ENCODE results near the gene MUC6. TPM values are rescaled to one million over a fixed set of nuclear protein-coding genes. Genes with fewer than 3 reads are reported as not detected.
"Not testable (repeated sequence)": the region's sequence is repeated elsewhere in the genome, so short reads cannot be mapped to it uniquely, and the experiment has no call there.

Gene MUC6
- total RNA-seq, 1 experiment from 2014 or later, result not detected

DNA sequence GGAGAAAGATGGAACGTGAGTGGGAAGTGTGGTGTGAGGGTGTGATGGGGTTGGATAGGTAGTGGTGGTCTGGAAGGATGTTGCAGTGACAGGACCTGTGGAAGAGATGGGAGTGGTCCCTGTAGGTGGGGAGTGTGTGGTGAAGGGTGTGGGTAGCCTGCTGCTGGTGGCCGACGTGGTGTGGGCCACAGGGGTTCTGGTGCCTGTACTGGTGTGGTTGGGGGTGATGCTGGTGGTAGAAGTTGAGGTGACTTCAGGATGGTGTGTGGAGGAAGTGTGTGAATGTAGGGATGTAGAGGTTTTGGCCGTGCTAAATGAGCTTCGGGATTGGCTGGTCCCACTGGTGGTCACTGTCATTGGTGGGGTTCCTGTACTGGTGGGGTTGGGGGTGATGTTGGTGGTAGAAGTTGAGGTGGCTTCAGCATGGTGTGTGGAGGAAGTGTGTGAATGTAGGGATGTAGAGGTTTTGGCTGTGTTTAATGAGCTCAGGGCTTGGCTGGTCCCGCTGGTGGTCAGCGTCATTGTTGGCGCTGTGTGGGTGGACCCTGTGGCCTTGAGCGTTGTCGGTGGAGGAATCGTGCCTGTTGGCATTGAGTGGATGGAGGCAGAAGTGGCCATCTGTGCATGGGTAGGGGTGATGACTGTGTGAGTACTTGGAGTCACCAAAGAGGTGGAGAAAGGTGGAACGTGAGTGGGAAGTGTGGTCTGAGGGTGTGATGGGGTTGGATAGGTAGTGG is 19.1 kb downstream of the MUC6 start:
- Histone ChIP-seq H3K14ac (ENCODE audit: insufficient read depth, low read length) (no peak overlapping the region), H3K23me2 (ENCODE audit: insufficient read length, low read depth, low read length, poor library complexity, severe bottlenecking) (no peaks in the 10 kb centered on the region), H3K79me2 (ENCODE audit: insufficient read depth, low read length) (no peaks in the 10 kb centered on the region), H3K27me3 (ENCODE audit: insufficient read depth, low read length) (no peaks in the 10 kb centered on the region), H3K4me1 (ENCODE audit: insufficient read depth, low read length) (no peaks in the 10 kb centered on the region), H2BK5ac (ENCODE audit: insufficient read length, low read length) (no peak overlapping the region), H2AFZ (ENCODE audit: low read length) (no peak overlapping the region), H3K9ac (ENCODE audit: extremely low read depth, insufficient read length, low read length) (no peak overlapping the region), H3K56ac (ENCODE audit: insufficient read length, low read depth, low read length) (no peak overlapping the region), H3K79me1 (ENCODE audit: insufficient read depth, low read depth, low read length, poor library complexity, severe bottlenecking) (no peaks in the 10 kb centered on the region), H2BK120ac (ENCODE audit: low read depth, low read length, poor library complexity, severe bottlenecking) (no peak overlapping the region), H3K4me2 (ENCODE audit: insufficient read depth, insufficient read length, low read length) (no peak overlapping the region), H4K8ac (replicated peaks; ENCODE audit: insufficient read length, low read depth, low read length) (no peak overlapping the region), H2BK15ac (ENCODE audit: low read depth, low read length) (no peak overlapping the region), H2BK12ac (ENCODE audit: insufficient read length, low read depth, low read length) (no peak overlapping the region), H3K18ac (ENCODE audit: insufficient read length, low read depth, low read length) (no peak overlapping the region), H2AK5ac (ENCODE audit: insufficient read length, low read length) (no peak overlapping the region), H3K27ac (ENCODE audit: insufficient read length, low read depth, low read length) (no peak overlapping the region), H3K23ac (ENCODE audit: insufficient read length, low read depth, low read length) (no peak overlapping the region), H2BK20ac (ENCODE audit: low read depth, low read length, poor library complexity, severe bottlenecking) (no peak overlapping the region), H4K20me1 (ENCODE audit: control insufficient read depth, insufficient read depth, insufficient read length) (peaks cover 2% of the 10 kb centered on the region), H4K5ac (ENCODE audit: insufficient read length, low read depth, low read length) (no peak overlapping the region), H3K9me3 (ENCODE audit: control insufficient read depth, low read depth, low read length) (peaks cover 6% of the 10 kb centered on the region), H3T11ph (ENCODE audit: low read length) (no peak overlapping the region), H4K91ac (ENCODE audit: insufficient read length, low read depth, low read length) (no peak overlapping the region), H3K4ac (ENCODE audit: low read depth, low read length) (no peak overlapping the region)
- H3K27ac Mint-ChIP-seq, result no peak overlapping the region
- peaks cover 14% of the 10 kb centered on the region for H3K27me3 Mint-ChIP-seq (ENCODE audit: low read depth)
- peaks cover 19 to 25% of the 10 kb centered on the region in 2 experiments for H3K9me3 Mint-ChIP-seq
- TF ChIP-seq, protein P1, sequence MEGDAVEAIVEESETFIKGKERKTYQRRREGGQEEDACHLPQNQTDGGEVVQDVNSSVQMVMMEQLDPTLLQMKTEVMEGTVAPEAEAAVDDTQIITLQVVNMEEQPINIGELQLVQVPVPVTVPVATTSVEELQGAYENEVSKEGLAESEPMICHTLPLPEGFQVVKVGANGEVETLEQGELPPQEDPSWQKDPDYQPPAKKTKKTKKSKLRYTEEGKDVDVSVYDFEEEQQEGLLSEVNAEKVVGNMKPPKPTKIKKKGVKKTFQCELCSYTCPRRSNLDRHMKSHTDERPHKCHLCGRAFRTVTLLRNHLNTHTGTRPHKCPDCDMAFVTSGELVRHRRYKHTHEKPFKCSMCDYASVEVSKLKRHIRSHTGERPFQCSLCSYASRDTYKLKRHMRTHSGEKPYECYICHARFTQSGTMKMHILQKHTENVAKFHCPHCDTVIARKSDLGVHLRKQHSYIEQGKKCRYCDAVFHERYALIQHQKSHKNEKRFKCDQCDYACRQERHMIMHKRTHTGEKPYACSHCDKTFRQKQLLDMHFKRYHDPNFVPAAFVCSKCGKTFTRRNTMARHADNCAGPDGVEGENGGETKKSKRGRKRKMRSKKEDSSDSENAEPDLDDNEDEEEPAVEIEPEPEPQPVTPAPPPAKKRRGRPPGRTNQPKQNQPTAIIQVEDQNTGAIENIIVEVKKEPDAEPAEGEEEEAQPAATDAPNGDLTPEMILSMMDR (conservative IDR thresholded peaks at IDR 0.05), result no peak
- no peak for DNase-seq
- no peak overlapping the region; a peak in 1 of 5 replicates for H3K4me3 Mint-ChIP-seq
- H3K4me1 Mint-ChIP-seq, result peaks cover 3 to 8% of the 10 kb centered on the region in 2 experiments; a peak in 2 of 4 replicates
- 100% methylated on average over 1 of the region's 12 CpGs for WGBS (ENCODE audit: extremely low coverage, insufficient read length, low lambda C conversion rate)
- peaks cover 13 to 19% (median 15%) of the 10 kb centered on the region in 3 experiments; a peak in 6 of 7 replicates for H3K36me3 Mint-ChIP-seq (ENCODE audit: insufficient read depth in 1 of 3, low read depth in 3 of 3)

DNA sequence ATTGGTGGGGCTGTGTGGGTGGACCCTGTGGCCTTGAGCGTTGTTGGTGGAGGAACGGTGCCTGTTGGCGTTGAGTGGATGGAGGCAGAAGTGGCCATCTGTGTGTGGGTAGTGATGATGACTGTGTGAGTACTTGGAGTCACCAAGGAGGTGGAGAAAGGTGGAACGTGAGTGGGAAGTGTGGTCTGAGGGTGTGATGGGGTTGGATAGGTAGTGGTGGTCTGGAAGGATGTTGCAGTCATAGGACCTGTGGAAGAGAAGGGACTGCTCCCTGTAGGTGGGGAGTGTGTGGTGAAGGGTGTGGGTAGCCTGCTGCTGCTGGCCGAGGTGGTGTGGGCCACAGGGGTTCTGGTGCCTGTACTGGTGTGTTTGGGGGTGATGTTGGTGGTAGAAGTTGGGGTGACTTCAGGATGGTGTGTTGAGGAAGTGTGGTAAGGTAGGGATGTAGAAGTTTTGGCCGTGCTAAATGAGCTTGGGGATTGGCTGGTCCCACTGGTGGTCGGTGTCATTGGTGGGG is 19.9 kb downstream of the MUC6 start:
- H3K9ac ChIP-seq (ENCODE audit: extremely low read depth, insufficient read length, low read length); H3K4me1 Mint-ChIP-seq; H2BK120ac ChIP-seq (ENCODE audit: low read depth, low read length, poor library complexity, severe bottlenecking); H3K18ac ChIP-seq (ENCODE audit: insufficient read length, low read depth, low read length); H4K5ac ChIP-seq (ENCODE audit: insufficient read length, low read depth, low read length); H2AK5ac ChIP-seq (ENCODE audit: insufficient read length, low read length); H4K91ac ChIP-seq (ENCODE audit: insufficient read length, low read depth, low read length); H3K4me2 ChIP-seq (ENCODE audit: insufficient read depth, insufficient read length, low read length); H3T11ph ChIP-seq (ENCODE audit: low read length); H3K4ac ChIP-seq (ENCODE audit: low read depth, low read length); H2BK20ac ChIP-seq (ENCODE audit: low read depth, low read length, poor library complexity, severe bottlenecking); H3K79me1 ChIP-seq (ENCODE audit: insufficient read depth, low read depth, low read length, poor library complexity, severe bottlenecking); H3K4me1 ChIP-seq (ENCODE audit: insufficient read depth, low read length); H3K4me3 Mint-ChIP-seq; H3K27ac ChIP-seq (ENCODE audit: insufficient read length, low read depth, low read length); DNase-seq; H2BK5ac ChIP-seq (ENCODE audit: insufficient read length, low read length); H4K8ac ChIP-seq (replicated peaks; ENCODE audit: insufficient read length, low read depth, low read length); H3K14ac ChIP-seq (ENCODE audit: insufficient read depth, low read length); H3K23me2 ChIP-seq (ENCODE audit: insufficient read length, low read depth, low read length, poor library complexity, severe bottlenecking); H3K9me3 ChIP-seq (ENCODE audit: control insufficient read depth, low read depth, low read length); H2BK12ac ChIP-seq (ENCODE audit: insufficient read length, low read depth, low read length); H3K27ac Mint-ChIP-seq; H2BK15ac ChIP-seq (ENCODE audit: low read depth, low read length); H3K56ac ChIP-seq (ENCODE audit: insufficient read length, low read depth, low read length); H2AFZ ChIP-seq (ENCODE audit: low read length); H4K20me1 ChIP-seq (ENCODE audit: control insufficient read depth, insufficient read depth, insufficient read length); H3K79me2 ChIP-seq (ENCODE audit: insufficient read depth, low read length); H3K27me3 ChIP-seq (ENCODE audit: insufficient read depth, low read length); H3K23ac ChIP-seq (ENCODE audit: insufficient read length, low read depth, low read length): not testable (repeated sequence)
- peaks cover 14% of the 10 kb centered on the region for H3K27me3 Mint-ChIP-seq (ENCODE audit: low read depth)
- peaks cover 15 to 23% (median 16%) of the 10 kb centered on the region in 3 experiments; a peak in 6 of 7 replicates for H3K36me3 Mint-ChIP-seq (ENCODE audit: insufficient read depth in 1 of 3, low read depth in 3 of 3)
- peaks cover 19 to 25% of the 10 kb centered on the region in 2 experiments for H3K9me3 Mint-ChIP-seq
- 100% methylated on average over 1 of the region's 7 CpGs for WGBS (ENCODE audit: extremely low coverage, insufficient read length, low lambda C conversion rate)

Measured in H9 (cell line).